ENCODE data around the gene CLASP1. TPM values are rescaled to one million over a fixed set of nuclear protein-coding genes. Genes with fewer than 3 reads are reported as not detected.

CLASP1 gene
- total RNA-seq, 1 donor from 2014 or later: 54.1 TPM

DNA sequence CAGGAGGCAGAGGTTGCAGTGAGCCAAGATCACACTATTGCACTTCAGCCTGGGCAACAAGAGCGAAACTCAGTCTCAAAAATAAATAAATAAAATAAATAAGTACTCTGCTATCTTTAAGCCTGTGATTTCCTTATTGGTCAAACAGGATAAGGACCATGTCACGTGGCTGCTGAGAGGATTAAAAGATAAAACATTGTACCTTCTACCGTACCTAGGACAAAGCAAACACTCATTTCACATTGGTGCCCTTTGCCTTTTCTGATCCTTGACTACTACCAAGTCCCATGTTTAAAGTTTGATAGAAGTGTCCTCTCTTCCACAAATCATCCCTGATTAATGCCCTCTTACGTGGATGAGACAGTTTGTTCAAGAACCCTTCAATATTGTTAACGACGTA is 244.0 kb downstream of the CLASP1 start:
- H3K4me3 ChIP-seq (ENCODE audit: low read depth, low read length): no peak overlapping the region
- no peak for DNase-seq (ENCODE audit: low read depth)
- H3K36me3 ChIP-seq (ENCODE audit: control insufficient read depth, insufficient read depth, low read length): no peaks in the 10 kb centered on the region
- H3K27me3 ChIP-seq (ENCODE audit: control insufficient read depth, insufficient read depth, low read length): no peaks in the 10 kb centered on the region
- no peak for TF ChIP-seq CTCF (IDR thresholded peaks at IDR 0.05; ENCODE audit: insufficient read depth, low read length, poor library complexity, severe bottlenecking)

GRCh38 chr2:121400201-121400600 is 249.1 kb downstream of the CLASP1 start:
- Histone ChIP-seq H3K36me3 (ENCODE audit: control insufficient read depth, insufficient read depth, low read length) (no peaks in the 10 kb centered on the region), H3K27me3 (ENCODE audit: control insufficient read depth, insufficient read depth, low read length) (no peaks in the 10 kb centered on the region), H3K4me3 (ENCODE audit: low read depth, low read length) (no peak overlapping the region)
- no peak for TF ChIP-seq CTCF (IDR thresholded peaks at IDR 0.05; ENCODE audit: insufficient read depth, low read length, poor library complexity, severe bottlenecking)
- no peak for DNase-seq (ENCODE audit: low read depth)

DNA sequence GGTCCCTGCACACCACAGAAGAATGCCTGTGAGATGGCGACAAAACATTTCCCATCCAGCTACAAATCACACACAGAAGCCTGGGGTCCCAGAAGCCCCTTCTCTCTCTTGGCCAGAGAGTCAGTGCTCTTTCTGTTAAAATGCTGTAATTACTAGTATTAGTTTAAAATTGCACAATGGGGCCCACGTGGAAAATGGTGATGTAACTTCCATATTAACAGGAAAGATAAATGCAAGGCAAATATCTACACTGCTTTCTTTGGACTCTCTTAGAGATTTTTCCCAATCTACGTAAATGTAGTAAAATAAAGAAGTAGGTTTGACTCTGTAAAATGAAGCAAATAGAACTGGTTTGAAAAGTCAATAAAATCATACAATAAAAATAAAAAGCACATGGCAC is 250.4 kb downstream of the CLASP1 start:
- DNase-seq (ENCODE audit: low read depth): no peak
- H3K4me3 ChIP-seq (ENCODE audit: low read depth, low read length): no peak overlapping the region
- H3K36me3 ChIP-seq (ENCODE audit: control insufficient read depth, insufficient read depth, low read length): no peaks in the 10 kb centered on the region
- no peak for TF ChIP-seq CTCF (IDR thresholded peaks at IDR 0.05; ENCODE audit: insufficient read depth, low read length, poor library complexity, severe bottlenecking)
- H3K27me3 ChIP-seq (ENCODE audit: control insufficient read depth, insufficient read depth, low read length): no peaks in the 10 kb centered on the region

GRCh38 chr2:121390082-121390692 is 259.1 kb downstream of the CLASP1 start:
- no peak overlapping the region for H3K4me3 ChIP-seq (ENCODE audit: low read depth, low read length)
- DNase-seq (ENCODE audit: low read depth): no peak
- H3K27me3 ChIP-seq (ENCODE audit: control insufficient read depth, insufficient read depth, low read length): no peaks in the 10 kb centered on the region
- no peak for TF ChIP-seq CTCF (IDR thresholded peaks at IDR 0.05; ENCODE audit: insufficient read depth, low read length, poor library complexity, severe bottlenecking)
- H3K36me3 ChIP-seq (ENCODE audit: control insufficient read depth, insufficient read depth, low read length): no peaks in the 10 kb centered on the region

DNA sequence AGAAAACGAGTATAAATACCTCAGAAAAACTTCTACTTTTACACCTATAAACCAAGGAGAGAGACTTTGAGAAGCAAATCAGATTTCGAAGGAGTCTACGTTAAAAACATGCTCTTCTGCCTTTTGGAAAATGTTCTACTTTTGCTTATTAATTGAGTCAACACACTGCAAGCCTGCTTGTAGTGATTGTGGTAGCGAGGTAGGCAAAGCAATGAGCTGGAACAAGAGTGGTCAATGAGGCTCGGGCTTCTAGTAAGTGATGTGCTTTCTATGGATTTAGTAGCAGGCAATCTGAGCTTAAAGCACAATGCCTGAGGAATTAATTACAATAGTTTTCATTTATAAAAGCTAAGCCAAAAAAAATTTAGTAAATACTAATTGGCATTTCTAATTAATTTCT is 260.9 kb downstream of the CLASP1 start:
- no peak for TF ChIP-seq CTCF (IDR thresholded peaks at IDR 0.05; ENCODE audit: insufficient read depth, low read length, poor library complexity, severe bottlenecking)
- DNase-seq (ENCODE audit: low read depth): peak; percentile 21
- Histone ChIP-seq H3K36me3 (ENCODE audit: control insufficient read depth, insufficient read depth, low read length) (no peaks in the 10 kb centered on the region), H3K27me3 (ENCODE audit: control insufficient read depth, insufficient read depth, low read length) (no peaks in the 10 kb centered on the region), H3K4me3 (ENCODE audit: low read depth, low read length) (no peak overlapping the region)
